Loucy (cell line): Measurements from ENCODE around the gene TMOD4.

Source experiments
- EZH2phosphoT487 ChIP-seq: fragments of 200-600 bp; IDR thresholded peaks from 2 replicates; pipeline ENCODE4 v1.6.1; 2018; ENCODE audit warnings: antibody characterized with exemption, mild to moderate bottlenecking, moderate library complexity, borderline replicate concordance
- TF ChIP-seq, protein P1 (sequence below): fragments of 200-600 bp; sonication (generic); conservative IDR thresholded peaks from 2 replicates; pipeline ENCODE4 v1.5.1; 2014; ENCODE audit warnings: mild to moderate bottlenecking, antibody characterized with exemption, low read length

- TF ChIP-seq, protein P1, sequence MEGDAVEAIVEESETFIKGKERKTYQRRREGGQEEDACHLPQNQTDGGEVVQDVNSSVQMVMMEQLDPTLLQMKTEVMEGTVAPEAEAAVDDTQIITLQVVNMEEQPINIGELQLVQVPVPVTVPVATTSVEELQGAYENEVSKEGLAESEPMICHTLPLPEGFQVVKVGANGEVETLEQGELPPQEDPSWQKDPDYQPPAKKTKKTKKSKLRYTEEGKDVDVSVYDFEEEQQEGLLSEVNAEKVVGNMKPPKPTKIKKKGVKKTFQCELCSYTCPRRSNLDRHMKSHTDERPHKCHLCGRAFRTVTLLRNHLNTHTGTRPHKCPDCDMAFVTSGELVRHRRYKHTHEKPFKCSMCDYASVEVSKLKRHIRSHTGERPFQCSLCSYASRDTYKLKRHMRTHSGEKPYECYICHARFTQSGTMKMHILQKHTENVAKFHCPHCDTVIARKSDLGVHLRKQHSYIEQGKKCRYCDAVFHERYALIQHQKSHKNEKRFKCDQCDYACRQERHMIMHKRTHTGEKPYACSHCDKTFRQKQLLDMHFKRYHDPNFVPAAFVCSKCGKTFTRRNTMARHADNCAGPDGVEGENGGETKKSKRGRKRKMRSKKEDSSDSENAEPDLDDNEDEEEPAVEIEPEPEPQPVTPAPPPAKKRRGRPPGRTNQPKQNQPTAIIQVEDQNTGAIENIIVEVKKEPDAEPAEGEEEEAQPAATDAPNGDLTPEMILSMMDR, result no peak
- no peak for TF ChIP-seq EZH2phosphoT487
Observed at GRCh38 chr1:151193856-151194255, 18.1 kb upstream of the TMOD4 start.
